Measurements from ENCODE around the gene DYRK1A.

DNA sequence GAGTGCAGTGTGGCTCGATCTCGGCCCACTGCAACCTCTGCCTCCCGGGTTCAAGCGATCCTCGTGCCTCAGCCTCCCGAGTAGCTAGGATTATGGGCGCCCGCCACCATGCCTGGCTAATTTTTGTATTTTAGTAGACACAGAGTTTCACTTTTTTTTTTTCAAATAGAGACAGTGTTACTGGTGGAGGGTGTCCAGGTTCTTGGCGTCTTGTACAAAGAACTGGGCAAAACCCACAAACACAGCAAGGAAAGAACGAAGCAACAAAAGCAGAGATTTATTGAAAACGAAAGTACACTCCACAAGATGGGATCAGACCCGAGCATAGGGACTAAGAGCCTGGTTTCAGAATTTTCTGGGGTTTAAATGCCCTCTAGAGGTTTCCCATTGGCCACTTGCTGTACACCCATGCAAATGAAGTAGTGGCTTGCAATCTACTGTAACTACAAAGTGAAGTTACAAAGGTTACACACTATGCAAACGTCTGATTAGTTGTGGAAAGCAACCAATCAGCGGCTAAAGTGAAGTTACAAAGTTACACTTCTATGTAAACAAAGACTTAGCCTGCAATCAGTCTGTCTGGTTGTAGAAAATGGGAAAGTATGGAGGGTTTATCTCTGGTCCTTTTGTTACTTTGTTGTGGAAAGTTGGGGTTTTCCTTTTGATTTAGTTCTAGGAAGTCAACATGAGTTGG lies 199.1 kb downstream of the DYRK1A start:
- TF ChIP-seq POLR2A (IDR thresholded peaks at IDR 0.05; ENCODE audit: low read depth, low read length), result no peak
- no peak for TF ChIP-seq POLR2AphosphoS5 (IDR thresholded peaks at IDR 0.05; ENCODE audit: low read depth, low read length)
- TF ChIP-seq SPI1 (IDR thresholded peaks at IDR 0.05; ENCODE audit: low read depth, low read length), result no peak
- TF ChIP-seq TAF1 (IDR thresholded peaks at IDR 0.05; ENCODE audit: low read depth, low read length), result no peak
- TF ChIP-seq PAX5 (IDR thresholded peaks at IDR 0.05; ENCODE audit: insufficient read depth, low read length, severe bottlenecking), result no peak
- no peak for TF ChIP-seq POU2F2 (IDR thresholded peaks at IDR 0.05; ENCODE audit: low read depth, low read length)

All from GM12891 (cell line).